ENCODE measurements around the gene GCNT4.

GRCh38 chr5:75040973-75041372 is 11.4 kb downstream of the GCNT4 start:
- TF ChIP-seq, protein P1, sequence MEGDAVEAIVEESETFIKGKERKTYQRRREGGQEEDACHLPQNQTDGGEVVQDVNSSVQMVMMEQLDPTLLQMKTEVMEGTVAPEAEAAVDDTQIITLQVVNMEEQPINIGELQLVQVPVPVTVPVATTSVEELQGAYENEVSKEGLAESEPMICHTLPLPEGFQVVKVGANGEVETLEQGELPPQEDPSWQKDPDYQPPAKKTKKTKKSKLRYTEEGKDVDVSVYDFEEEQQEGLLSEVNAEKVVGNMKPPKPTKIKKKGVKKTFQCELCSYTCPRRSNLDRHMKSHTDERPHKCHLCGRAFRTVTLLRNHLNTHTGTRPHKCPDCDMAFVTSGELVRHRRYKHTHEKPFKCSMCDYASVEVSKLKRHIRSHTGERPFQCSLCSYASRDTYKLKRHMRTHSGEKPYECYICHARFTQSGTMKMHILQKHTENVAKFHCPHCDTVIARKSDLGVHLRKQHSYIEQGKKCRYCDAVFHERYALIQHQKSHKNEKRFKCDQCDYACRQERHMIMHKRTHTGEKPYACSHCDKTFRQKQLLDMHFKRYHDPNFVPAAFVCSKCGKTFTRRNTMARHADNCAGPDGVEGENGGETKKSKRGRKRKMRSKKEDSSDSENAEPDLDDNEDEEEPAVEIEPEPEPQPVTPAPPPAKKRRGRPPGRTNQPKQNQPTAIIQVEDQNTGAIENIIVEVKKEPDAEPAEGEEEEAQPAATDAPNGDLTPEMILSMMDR (conservative IDR thresholded peaks at IDR 0.05 in 1 of 2, IDR thresholded peaks at IDR 0.05 in 1 of 2; ENCODE audit: low read depth in 1 of 2, low read length in 2 of 2), result no peak
- TF ChIP-seq EZH2 (IDR thresholded peaks at IDR 0.05; ENCODE audit: low read length, missing control alignments), result no peak
